Measurements from ENCODE around the gene SPATA24.

SPATA24 gene

DNA sequence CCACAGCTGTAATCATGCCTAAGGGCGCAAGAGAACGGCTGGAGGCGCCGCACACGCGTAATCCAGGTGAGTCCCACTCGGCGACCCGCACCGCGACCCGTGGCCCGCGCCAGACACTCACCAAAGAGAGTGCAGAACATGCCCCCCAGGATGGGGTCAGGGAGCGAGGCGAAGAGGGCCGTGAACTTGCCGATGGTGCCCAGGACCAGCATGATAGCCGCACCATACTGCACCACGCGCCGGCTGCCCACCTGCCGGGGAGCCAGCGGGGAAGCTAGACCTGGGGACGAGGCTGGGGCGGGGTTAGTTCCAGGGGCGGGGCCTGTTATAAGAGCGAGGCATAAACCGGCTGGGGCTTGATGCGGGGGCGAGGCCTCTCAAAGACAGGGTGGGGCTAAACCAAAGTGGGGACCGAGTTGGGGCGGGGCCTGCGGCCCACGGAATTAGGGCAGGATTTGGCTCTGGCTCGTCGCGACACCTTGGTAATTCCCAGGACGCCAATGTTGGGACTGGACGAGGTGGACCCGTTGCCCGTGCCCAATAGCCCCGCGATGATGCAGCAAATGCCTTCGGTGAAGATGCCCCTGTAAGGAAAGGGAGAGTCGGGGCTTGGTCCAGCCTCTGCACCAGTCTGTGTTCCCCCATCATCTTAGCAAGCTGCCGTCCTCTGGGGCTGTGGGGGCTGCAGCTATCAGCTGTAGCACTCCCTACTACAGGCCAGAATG lies 25.6 kb downstream of the SPATA24 start:
- TF ChIP-seq FOXP2 (optimal IDR thresholded peaks at IDR 0.05; ENCODE audit: borderline replicate concordance, extremely low read depth, extremely low read length, insufficient read depth) (no peak), TAF1 (IDR thresholded peaks at IDR 0.05; ENCODE audit: borderline replicate concordance, insufficient read depth, low read length) (no peak), POLR2AphosphoS5 (IDR thresholded peaks at IDR 0.05; ENCODE audit: low read depth, low read length) (no peak)

GRCh38 chr5:139377226-139377625 lies 26.7 kb downstream of the SPATA24 start:
- TF ChIP-seq TAF1 (IDR thresholded peaks at IDR 0.05; ENCODE audit: borderline replicate concordance, insufficient read depth, low read length) (no peak), POLR2AphosphoS5 (IDR thresholded peaks at IDR 0.05; ENCODE audit: low read depth, low read length) (no peak), SIN3A (IDR thresholded peaks at IDR 0.05; ENCODE audit: borderline replicate concordance, insufficient read depth, low read length) (no peak), FOXP2 (optimal IDR thresholded peaks at IDR 0.05; ENCODE audit: borderline replicate concordance, extremely low read depth, extremely low read length, insufficient read depth) (no peak)
- TF ChIP-seq, protein P1, sequence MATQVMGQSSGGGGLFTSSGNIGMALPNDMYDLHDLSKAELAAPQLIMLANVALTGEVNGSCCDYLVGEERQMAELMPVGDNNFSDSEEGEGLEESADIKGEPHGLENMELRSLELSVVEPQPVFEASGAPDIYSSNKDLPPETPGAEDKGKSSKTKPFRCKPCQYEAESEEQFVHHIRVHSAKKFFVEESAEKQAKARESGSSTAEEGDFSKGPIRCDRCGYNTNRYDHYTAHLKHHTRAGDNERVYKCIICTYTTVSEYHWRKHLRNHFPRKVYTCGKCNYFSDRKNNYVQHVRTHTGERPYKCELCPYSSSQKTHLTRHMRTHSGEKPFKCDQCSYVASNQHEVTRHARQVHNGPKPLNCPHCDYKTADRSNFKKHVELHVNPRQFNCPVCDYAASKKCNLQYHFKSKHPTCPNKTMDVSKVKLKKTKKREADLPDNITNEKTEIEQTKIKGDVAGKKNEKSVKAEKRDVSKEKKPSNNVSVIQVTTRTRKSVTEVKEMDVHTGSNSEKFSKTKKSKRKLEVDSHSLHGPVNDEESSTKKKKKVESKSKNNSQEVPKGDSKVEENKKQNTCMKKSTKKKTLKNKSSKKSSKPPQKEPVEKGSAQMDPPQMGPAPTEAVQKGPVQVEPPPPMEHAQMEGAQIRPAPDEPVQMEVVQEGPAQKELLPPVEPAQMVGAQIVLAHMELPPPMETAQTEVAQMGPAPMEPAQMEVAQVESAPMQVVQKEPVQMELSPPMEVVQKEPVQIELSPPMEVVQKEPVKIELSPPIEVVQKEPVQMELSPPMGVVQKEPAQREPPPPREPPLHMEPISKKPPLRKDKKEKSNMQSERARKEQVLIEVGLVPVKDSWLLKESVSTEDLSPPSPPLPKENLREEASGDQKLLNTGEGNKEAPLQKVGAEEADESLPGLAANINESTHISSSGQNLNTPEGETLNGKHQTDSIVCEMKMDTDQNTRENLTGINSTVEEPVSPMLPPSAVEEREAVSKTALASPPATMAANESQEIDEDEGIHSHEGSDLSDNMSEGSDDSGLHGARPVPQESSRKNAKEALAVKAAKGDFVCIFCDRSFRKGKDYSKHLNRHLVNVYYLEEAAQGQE (IDR thresholded peaks at IDR 0.05; ENCODE audit: insufficient read depth in 1 of 2, low read depth in 2 of 2, low read length in 2 of 2) = no peak

DNA sequence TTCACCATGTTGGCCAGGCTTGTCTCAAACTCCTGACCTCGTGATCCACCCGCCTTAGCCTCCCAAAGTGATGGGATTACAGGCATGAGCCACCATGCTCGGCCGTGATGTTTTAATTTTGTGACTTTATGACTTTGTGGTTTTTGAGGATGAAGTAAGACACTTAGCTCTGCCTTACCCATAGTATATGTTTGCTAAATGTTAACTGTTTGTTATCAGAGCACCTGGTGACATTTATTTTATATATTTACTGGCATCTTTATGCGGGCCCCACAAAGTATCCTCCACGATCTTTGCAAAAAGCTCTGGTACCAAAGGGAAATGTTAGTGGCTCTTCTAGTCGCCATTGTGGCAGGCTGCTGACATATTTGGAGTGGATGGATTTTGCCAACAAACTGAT lies 27.5 kb downstream of the SPATA24 start:
- TF ChIP-seq TAF1 (IDR thresholded peaks at IDR 0.05; ENCODE audit: borderline replicate concordance, insufficient read depth, low read length) (no peak), SIN3A (IDR thresholded peaks at IDR 0.05; ENCODE audit: borderline replicate concordance, insufficient read depth, low read length) (no peak), POLR2AphosphoS5 (IDR thresholded peaks at IDR 0.05; ENCODE audit: low read depth, low read length) (no peak), FOXP2 (optimal IDR thresholded peaks at IDR 0.05; ENCODE audit: borderline replicate concordance, extremely low read depth, extremely low read length, insufficient read depth) (no peak)
- TF ChIP-seq, protein P1 (IDR thresholded peaks at IDR 0.05; ENCODE audit: insufficient read depth in 1 of 2, low read depth in 2 of 2, low read length in 2 of 2) = no peak

- no peak for TF ChIP-seq SIN3A (IDR thresholded peaks at IDR 0.05; ENCODE audit: borderline replicate concordance, insufficient read depth, low read length)
These were observed 29.0 kb downstream of the SPATA24 start for GRCh38 chr5:139374909-139375308.

DNA sequence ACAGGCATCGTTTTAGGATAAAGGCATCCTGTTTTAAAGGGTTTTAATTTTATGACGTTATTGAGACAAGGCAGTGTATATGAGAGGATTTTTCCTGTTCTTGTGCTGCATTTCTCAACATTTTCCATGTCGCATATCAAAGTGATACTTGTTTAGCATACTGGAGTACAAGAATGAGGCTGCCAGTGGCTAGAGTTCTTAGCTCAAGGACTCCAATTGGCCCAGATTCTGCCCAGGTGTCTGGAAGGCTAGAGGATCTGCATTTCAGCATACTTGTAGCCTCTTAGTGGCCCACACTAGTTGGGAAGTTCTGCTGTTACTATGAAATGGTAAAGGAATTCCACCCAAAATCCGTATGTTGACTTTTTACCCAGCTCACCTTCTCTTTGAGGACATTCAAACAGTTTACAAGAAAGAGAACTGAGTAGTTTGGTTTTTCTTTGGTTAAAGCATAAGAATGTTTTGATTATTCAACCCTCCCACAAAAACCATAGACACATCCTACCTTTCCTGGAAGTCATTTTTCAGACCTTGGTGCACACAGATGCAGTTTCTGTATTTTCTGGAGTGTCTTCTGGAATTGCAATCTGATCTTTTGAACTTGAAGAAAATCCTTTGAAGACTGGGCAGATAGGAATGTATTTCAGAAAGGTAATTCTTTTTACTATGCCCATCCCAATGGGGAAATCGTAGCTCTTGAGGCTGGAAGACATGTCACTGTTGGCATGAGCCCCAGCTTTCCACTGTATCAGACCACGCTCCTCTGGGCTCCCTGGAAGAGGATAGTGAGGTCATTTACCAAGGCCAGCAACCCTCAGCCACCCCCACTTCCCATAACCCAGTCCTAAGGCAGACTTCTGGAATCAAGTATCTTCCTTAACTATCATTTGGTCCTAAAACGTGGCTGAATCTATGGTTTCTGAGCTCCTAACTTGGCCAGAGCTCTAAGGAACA lies 32.1 kb downstream of the SPATA24 start:
- TF ChIP-seq, protein P1 (IDR thresholded peaks at IDR 0.05; ENCODE audit: insufficient read depth in 1 of 2, low read depth in 2 of 2, low read length in 2 of 2) = no peak
- TF ChIP-seq FOXP2 (optimal IDR thresholded peaks at IDR 0.05; ENCODE audit: borderline replicate concordance, extremely low read depth, extremely low read length, insufficient read depth) = no peak
- TF ChIP-seq TAF1 (IDR thresholded peaks at IDR 0.05; ENCODE audit: borderline replicate concordance, insufficient read depth, low read length) = no peak
- no peak for TF ChIP-seq SIN3A (IDR thresholded peaks at IDR 0.05; ENCODE audit: borderline replicate concordance, insufficient read depth, low read length)
- no peak for TF ChIP-seq POLR2AphosphoS5 (IDR thresholded peaks at IDR 0.05; ENCODE audit: low read depth, low read length)

DNA sequence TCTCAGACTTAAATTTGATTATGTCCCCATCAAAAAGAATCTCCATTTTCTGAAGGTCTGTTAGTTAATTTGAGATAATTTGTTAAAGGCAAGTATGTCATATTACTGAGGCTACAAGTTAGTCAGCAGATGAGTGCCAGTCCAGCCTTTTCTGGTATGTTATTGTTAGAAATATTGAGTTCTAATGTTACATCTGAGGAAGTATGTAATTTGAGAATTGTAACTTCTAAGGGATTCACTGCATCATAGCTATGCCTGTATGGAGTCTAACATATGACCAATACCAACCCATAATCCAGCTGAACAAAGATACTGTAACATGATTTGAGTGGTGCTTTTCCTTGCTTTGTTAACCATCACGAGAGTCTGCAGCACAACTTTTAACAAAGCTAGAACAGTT lies 34.7 kb downstream of the SPATA24 start:
- TF ChIP-seq, protein P1 (IDR thresholded peaks at IDR 0.05; ENCODE audit: insufficient read depth in 1 of 2, low read depth in 2 of 2, low read length in 2 of 2) = no peak
- TF ChIP-seq FOXP2 (optimal IDR thresholded peaks at IDR 0.05; ENCODE audit: borderline replicate concordance, extremely low read depth, extremely low read length, insufficient read depth) (no peak), POLR2AphosphoS5 (IDR thresholded peaks at IDR 0.05; ENCODE audit: low read depth, low read length) (no peak), TAF1 (IDR thresholded peaks at IDR 0.05; ENCODE audit: borderline replicate concordance, insufficient read depth, low read length) (no peak), SIN3A (IDR thresholded peaks at IDR 0.05; ENCODE audit: borderline replicate concordance, insufficient read depth, low read length) (no peak)
